Measurements from ENCODE around the gene MAGEA6. TPM values are rescaled to one million over a fixed set of nuclear protein-coding genes. Genes with fewer than 3 reads are reported as not detected.
"Not testable (repeated sequence)": the region's sequence is repeated elsewhere in the genome, so short reads cannot be mapped to it uniquely, and the experiment has no call there.

MAGEA6 gene
- total RNA-seq, 2 experiments from 2014 or later, result not detected

GRCh38 chrX:152754871-152755270 lies 14.6 kb downstream of the MAGEA6 start:
- H3K27me3 Mint-ChIP-seq; POLR2A ChIA-PET; CTCF ChIA-PET; H3K4me1 Mint-ChIP-seq; H3K27ac Mint-ChIP-seq; H3K36me3 Mint-ChIP-seq (ENCODE audit: low read depth); H3K4me3 Mint-ChIP-seq; H3K9me3 Mint-ChIP-seq; DNase-seq: not testable (repeated sequence)

- H3K27ac Mint-ChIP-seq; H3K9me3 Mint-ChIP-seq; H3K27me3 Mint-ChIP-seq; H3K36me3 Mint-ChIP-seq (ENCODE audit: low read depth); CTCF ChIA-PET; POLR2A ChIA-PET; H3K4me3 Mint-ChIP-seq; H3K4me1 Mint-ChIP-seq; DNase-seq: not testable (repeated sequence)
Measured at GRCh38 chrX:152753686-152754650, 15.5 kb downstream of the MAGEA6 start, which contains the start of gene MAGEA2. Gene MAGEA2 (minus strand): TSS chrX:152753842. CDS start chrX:152751363, 2,479 bp downstream.

GRCh38 chrX:152738560-152738959 lies 30.9 kb downstream of the MAGEA6 start:
- POLR2A ChIA-PET, result no interaction called here
- CTCF ChIA-PET, result no interaction called here
- Mint-ChIP-seq H3K27me3 (no peaks in the 10 kb centered on the region), H3K36me3 (ENCODE audit: low read depth) (no peaks in the 10 kb centered on the region), H3K4me1 (no peaks in the 10 kb centered on the region), H3K9me3 (no peaks in the 10 kb centered on the region), H3K27ac (no peak overlapping the region), H3K4me3 (no peak overlapping the region)
- no peak for DNase-seq

DNA sequence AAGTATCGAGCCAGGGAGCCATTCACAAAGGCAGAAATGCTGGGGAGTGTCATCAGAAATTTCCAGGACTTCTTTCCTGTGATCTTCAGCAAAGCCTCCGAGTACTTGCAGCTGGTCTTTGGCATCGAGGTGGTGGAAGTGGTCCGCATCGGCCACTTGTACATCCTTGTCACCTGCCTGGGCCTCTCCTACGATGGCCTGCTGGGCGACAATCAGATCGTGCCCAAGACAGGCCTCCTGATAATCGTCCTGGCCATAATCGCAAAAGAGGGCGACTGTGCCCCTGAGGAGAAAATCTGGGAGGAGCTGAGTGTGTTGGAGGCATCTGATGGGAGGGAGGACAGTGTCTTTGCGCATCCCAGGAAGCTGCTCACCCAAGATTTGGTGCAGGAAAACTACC lies 33.0 kb downstream of the MAGEA6 start:
- H3K36me3 Mint-ChIP-seq (ENCODE audit: low read depth); H3K9me3 Mint-ChIP-seq; H3K27me3 Mint-ChIP-seq; DNase-seq; H3K4me3 Mint-ChIP-seq; H3K27ac Mint-ChIP-seq; CTCF ChIA-PET; H3K4me1 Mint-ChIP-seq; POLR2A ChIA-PET: not testable (repeated sequence)

- Mint-ChIP-seq H3K9me3 (no peaks in the 10 kb centered on the region), H3K4me1 (peaks cover 2% of the 10 kb centered on the region), H3K4me3 (no peak overlapping the region), H3K36me3 (ENCODE audit: low read depth) (no peaks in the 10 kb centered on the region), H3K27me3 (no peaks in the 10 kb centered on the region), H3K27ac (no peak overlapping the region)
- CTCF ChIA-PET, result no interaction called here
- no peak for DNase-seq
- POLR2A ChIA-PET, result no interaction called here
Measured at GRCh38 chrX:152735860-152736511, 33.5 kb downstream of the MAGEA6 start.

DNA sequence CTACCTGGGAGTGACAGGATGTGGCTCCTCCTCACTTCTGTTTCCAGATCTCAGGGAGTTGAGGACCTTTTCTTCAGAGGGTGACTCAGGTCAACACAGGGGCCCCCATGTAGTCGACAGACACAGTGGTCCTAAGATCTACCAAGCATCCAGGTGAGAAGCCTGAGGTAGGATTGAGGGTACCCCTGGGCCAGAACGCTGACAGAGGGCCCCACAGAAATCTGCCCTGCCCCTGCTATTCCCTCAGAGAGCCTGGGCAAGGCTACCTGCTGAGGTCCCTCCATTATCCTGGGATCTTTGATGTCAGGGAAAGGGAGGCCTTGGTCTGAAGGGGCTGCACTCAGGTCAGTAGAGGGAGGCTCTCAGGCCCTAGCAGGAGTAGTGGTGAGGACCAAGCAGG lies 34.4 kb downstream of the MAGEA6 start:
- Mint-ChIP-seq H3K4me1 (peaks cover 2% of the 10 kb centered on the region), H3K27ac (no peak overlapping the region), H3K9me3 (no peaks in the 10 kb centered on the region), H3K4me3 (no peak overlapping the region), H3K36me3 (ENCODE audit: low read depth) (no peaks in the 10 kb centered on the region), H3K27me3 (peaks cover 2% of the 10 kb centered on the region)
- CTCF ChIA-PET, result no interaction called here
- no peak for DNase-seq
- POLR2A ChIA-PET, result no interaction called here

DNA sequence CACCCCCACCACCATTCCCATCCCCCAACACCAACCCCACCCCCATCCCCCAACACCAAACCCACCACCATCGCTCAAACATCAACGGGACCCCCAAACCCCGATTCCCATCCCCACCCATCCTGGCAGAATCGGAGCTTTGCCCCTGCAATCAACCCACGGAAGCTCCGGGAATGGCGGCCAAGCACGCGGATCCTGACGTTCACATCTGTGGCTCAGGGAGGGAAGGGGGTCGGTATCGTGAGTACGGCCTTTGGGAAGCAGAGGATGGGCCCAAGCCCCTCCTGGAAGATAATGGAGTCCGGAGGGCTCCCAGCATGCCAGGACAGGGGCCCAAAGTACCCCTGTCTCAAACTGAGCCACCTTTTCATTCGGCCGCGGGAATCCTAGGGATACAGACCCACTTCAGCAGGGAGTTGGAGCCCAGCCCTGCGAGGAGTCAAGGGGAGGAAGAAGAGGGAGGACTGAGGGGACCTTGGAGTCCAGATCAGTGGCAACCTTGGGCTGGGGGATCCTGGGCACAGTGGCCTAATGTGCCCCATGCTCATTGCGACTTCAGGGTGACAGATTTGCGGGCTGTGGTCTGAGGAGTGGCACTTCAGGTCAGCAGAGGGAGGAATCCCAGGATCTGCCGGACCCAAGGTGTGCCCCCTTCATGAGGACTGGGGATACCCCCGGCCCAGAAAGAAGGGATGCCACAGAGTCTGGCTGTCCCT lies 35.2 kb downstream of the MAGEA6 start:
- H3K4me3 Mint-ChIP-seq; DNase-seq; CTCF ChIA-PET; POLR2A ChIA-PET; H3K4me1 Mint-ChIP-seq; H3K27ac Mint-ChIP-seq; H3K27me3 Mint-ChIP-seq; H3K36me3 Mint-ChIP-seq (ENCODE audit: low read depth); H3K9me3 Mint-ChIP-seq: not testable (repeated sequence)

DNA sequence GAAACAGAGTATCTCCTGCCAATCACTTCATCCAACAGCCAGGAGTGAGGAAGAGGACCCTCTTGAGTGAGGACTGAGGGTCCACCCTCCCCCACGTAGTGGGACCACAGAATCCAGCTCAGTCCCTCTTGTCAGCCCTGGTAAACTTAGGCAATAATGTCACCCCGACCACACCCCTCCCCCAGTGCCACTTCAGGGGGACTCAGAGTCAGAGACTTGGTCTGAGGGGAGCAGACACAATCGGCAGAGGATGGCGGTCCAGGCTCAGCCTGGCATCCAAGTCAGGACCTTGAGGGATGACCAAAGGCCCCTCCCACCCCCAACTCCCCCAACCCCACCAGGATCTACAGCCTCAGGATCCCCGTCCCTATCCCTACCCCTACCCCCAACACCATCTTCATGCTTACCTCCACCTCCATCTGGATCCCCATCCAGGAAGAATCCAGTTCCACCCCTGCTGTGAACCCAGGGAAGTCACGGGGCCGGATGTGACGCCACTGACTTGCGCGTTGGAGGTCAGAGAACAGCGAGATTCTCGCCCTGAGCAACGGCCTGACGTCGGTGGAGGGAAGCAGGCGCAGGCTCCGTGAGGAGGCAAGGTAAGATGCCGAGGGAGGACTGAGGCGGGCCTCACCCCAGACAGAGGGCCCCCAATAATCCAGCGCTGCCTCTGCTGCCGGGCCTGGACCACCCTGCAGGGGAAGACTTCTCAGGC lies 36.1 kb downstream of the MAGEA6 start, which contains the start of the genes CSAG1 and MAGEA12:
CSAG1 (minus strand) TSS at position 461 of the 715 bp plus-strand sequence. CDS start 1,261 bp downstream, outside the sequence.
MAGEA12 (plus strand) TSS at position 497 of the 715 bp plus-strand sequence. CDS start 2,405 bp downstream, outside the sequence.
- ChIA-PET CTCF (no interaction called here), POLR2A (no interaction called here)
- no peaks in the 10 kb centered on the region for H3K9me3 Mint-ChIP-seq
- H3K4me3 Mint-ChIP-seq, result no peak within 1 kb of the TSS
- H3K36me3 Mint-ChIP-seq (ENCODE audit: low read depth), result no peaks in the 10 kb centered on the region
- H3K27ac Mint-ChIP-seq, result no peak within 1 kb of the TSS
- peaks cover 8% of the 10 kb centered on the region for H3K27me3 Mint-ChIP-seq
- peaks cover 2% of the 10 kb centered on the region for H3K4me1 Mint-ChIP-seq
- no peak for DNase-seq

DNA sequence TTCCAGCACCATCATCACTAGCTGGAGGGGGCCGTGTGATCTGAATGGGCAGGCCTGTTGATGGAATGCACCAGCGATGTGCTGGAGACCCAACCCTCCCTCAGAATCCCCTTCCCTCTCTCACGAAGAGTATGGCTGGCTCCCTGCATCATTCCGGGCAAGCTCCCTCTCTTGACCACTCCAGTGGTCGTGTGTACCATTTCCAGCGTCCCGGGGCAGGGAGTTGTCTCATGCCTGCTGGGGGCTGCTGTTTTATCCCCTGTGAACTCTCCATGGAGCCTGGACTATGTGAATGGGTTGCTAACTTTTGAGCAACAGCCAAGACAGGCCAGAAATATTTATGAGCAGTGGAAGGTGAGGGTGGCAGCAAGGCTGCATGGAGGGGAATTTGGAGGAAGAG lies 44.1 kb downstream of the MAGEA6 start:
- Mint-ChIP-seq H3K4me3 (no peak overlapping the region), H3K27me3 (peaks cover 6% of the 10 kb centered on the region), H3K27ac (no peak overlapping the region), H3K36me3 (ENCODE audit: low read depth) (no peaks in the 10 kb centered on the region), H3K4me1 (no peaks in the 10 kb centered on the region), H3K9me3 (no peaks in the 10 kb centered on the region)
- CTCF ChIA-PET, result interaction anchor here (0.5 kb wide), 1 partner anchor 655 kb away, joined by 3 read pairs; no protein-coding TSS in a partner anchor
- POLR2A ChIA-PET, result no interaction called here
- no peak for DNase-seq

Other genes starting within 250 kb of the MAGEA6 start
- not detected for gene GABRQ, start 131.8 kb downstream of the MAGEA6 start, total RNA-seq
- not detected for gene MAGEA3, start 70.9 kb downstream of the MAGEA6 start, total RNA-seq
- gene CSAG2, start 60.4 kb downstream of the MAGEA6 start, total RNA-seq, result under 1 TPM in 1 of 2 experiments, not detected in 1; 0.35 TPM
- gene MAGEA2B, start 55.1 kb downstream of the MAGEA6 start, total RNA-seq, result not detected
- gene CSAG1, start 36.0 kb downstream of the MAGEA6 start, total RNA-seq, result not detected
- gene MAGEA12, start 35.9 kb downstream of the MAGEA6 start, total RNA-seq, result not detected
- not detected for gene MAGEA2, start 15.8 kb downstream of the MAGEA6 start, total RNA-seq
- under 1 TPM; 0.35 to 0.62 TPM for gene CSAG3, start 10.5 kb downstream of the MAGEA6 start, total RNA-seq
- 10 to 100 TPM in 1 of 2 experiments, 1 to 10 TPM in 1; 9.7 to 12.5 TPM for gene CETN2, start 61.1 kb upstream of the MAGEA6 start, total RNA-seq
- gene NSDHL, start 61.4 kb upstream of the MAGEA6 start, total RNA-seq, result 10 to 100 TPM; 13.9 TPM
- gene ZNF185, start 128.4 kb upstream of the MAGEA6 start, total RNA-seq, result 1 to 10 TPM; 1.0 to 1.6 TPM
- gene PNMA5, start 224.4 kb upstream of the MAGEA6 start, total RNA-seq, result under 1 TPM; 0.06 to 0.10 TPM

Measured in activated CD4-positive, alpha-beta T cell treated with anti-CD3 and anti-CD28 coated beads, Interleukin-2, amount 10 ng/mL, durations not matched to agents 7 days and 5 days (primary cell).